Measurements from ENCODE around the gene CHRNB4. TPM values are rescaled to one million over a fixed set of nuclear protein-coding genes. Genes with fewer than 3 reads are reported as not detected.
"Not testable (repeated sequence)": the region's sequence is repeated elsewhere in the genome, so short reads cannot be mapped to it uniquely, and the experiment has no call there.

Gene CHRNB4
- total RNA-seq: not detected in 2 replicates

DNA sequence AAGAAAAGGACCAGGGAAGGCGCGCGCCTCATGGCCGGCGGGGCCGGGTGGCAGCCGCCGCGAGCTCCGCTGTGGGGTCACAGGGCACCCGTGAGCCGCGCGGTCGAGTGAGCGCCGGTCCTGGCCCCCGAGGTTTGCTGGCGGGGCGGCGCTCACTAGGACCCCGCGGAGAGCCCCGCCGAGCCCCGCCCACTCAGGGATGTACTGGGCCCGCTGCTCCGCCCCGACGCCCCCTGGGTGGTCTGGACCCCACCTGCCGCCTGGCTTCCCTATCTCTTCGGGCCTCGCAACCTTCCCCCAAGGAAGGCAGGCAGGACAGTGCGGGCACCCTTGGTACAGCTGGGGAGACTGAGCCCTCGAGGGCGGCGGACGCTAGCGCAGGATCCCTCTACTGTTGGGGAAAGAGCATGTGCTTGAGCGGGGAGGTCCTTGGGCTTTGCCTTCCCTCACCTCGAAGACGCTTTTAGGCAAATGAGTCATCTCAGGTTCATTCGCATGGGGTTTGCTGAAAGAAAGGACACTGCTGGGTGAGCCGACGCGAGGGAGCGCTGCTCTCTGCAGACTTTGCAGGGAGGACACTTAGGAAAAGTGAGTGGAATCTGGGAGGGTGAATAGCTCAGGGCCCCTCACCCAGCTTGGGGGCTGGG lies at the start of gene CHRNB4:
Gene CHRNB4 (minus strand): TSS at position 109 of the 647 bp plus-strand sequence. CDS start 77 bp downstream, at position 32.
- intact Hi-C loops (cut with micrococcal nuclease): no loop called here

DNA sequence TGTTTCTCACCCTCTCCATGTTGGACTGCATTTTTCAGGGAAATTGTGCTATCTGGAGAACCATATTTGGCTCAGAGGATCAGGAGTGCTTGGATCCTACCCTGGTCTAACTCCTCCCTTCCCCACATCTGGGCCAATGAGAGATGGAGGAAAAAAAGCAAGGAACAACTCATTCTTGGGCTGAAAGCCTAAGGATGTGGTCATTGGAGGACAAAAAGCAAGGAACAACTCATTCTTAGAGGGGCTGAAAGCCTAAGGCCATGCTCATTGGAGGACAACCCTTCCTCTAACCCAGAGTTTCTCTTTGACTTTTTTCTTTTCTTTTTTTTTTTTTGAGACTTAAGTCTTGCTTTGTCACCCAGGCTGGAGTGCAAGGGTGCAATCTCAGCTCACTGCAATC lies 48.6 kb upstream of the CHRNB4 start:
- intact Hi-C loops (cut with micrococcal nuclease): no loop called here

DNA sequence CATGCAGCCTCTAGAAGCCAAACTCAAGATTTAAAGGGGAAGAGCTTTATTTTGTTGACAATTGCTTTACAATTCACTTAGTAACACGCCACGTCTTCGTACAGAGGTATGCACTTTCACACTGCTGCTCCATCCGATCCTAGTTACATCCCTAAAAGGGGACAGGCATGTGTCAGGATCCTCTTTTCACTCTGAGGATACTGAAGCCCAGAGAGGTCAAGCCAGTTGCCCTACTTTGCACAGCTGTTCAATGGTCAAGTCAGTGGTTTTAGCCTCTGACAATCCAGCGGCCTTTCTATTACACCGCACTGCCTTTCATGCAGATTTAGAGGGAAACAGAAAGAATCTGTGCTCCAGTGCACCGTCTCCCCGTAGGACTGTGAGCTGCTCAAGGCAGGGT lies 44.9 kb upstream of the CHRNB4 start:
- intact Hi-C loops (cut with micrococcal nuclease): no loop called here

DNA sequence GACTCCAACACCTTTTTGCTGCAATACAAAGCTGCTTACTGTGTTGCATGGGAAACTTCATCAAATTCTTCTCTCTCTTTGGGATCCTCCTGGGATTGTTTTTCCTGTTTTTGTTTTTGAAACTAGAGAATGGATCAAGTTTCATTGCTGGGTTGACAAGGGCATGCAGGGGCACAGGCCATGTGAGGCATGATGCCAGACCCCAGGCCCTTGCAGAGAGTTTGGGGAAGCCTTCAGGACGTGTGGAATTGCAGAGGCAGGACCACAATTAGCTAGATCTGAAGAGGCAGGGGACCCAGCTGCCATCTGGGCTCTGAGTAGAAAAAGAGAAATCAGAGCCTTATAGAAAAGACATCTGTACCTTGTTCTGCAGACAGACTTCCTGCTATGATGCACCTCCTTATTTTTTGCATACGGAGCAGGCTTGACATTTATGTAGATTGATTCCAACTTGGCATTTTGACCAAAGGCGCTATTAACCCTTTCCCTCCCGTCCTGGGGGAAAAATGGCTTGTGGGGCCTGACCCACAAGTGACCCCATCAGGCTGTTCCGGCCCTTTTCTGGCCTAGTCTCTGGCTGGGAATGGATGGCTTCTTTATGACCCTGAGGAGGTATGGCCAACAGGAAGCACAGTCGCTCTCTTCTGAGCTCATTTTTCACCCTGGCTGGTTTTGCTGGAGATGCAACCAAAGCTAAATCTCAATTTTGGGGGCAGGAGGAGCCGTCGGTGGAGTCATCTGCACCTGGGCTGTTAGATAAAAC lies 44.3 kb upstream of the CHRNB4 start:
- intact Hi-C loops (cut with micrococcal nuclease): no loop called here

DNA sequence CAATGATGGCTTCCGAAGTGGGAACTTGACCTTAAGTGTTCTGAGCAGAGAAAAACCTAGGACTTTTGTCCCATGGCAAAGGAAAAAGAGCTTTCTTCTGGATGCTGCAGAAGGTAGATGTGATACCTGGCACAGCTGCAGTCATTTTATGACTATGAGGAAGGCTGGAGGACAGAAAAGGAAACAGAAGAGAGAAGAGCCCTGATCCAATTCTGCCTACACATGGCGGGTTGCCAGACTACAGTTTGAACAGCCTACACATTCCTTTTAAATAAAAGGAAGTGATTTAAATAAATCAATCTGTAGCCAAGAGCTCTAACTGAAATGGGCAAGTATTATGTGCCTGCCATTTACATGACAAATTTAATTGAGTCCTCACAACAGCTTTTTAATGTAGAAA lies 43.6 kb upstream of the CHRNB4 start:
- intact Hi-C loops (cut with micrococcal nuclease): no loop called here

GRCh38 chr15:78683599-78683998 lies 42.6 kb upstream of the CHRNB4 start:
- intact Hi-C loops (cut with micrococcal nuclease): not testable (repeated sequence)

- intact Hi-C loops (cut with micrococcal nuclease): no loop called here
Measured at GRCh38 chr15:78682693-78683410, 41.8 kb upstream of the CHRNB4 start.

GRCh38 chr15:78682004-78682651 lies 41.1 kb upstream of the CHRNB4 start:
- intact Hi-C loops (cut with micrococcal nuclease): no loop called here

- intact Hi-C loops (cut with micrococcal nuclease): no loop called here
Measured at GRCh38 chr15:78681281-78682003, 40.4 kb upstream of the CHRNB4 start.

DNA sequence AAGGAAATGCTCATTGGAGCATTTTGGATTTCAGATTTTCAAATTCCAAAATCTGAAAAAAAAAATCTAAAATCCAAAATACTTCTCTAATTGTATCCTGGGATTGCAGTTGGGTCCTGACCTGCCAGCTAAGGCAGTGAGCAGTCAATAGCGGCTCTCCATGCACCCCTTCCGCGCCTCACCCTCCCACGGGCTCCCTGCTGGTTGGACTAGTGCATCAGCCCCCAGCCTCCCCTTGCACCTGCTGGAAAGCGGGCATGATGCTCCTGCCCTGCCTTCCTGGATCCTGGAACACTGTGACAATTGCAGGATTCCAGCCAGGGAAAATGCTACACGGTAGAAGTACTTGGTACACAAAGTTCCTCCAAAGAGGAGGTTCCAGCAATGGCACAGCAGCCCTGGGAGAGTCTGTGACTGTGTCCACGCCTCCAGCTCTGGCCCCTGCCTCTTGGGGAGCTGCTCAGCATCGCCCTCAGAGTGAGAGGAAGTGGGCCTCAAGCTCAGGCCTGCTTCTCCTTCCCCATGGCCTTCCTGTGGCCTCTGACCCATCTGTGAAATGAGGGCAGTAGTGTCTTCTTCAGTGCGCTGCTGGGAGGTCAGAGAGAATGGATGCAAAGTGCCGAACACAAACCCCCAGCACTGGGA lies 39.5 kb upstream of the CHRNB4 start:
- intact Hi-C loops (cut with micrococcal nuclease): no loop called here

- intact Hi-C loops (cut with micrococcal nuclease): no loop called here
Measured at GRCh38 chr15:78679089-78679511, 38.1 kb upstream of the CHRNB4 start.

- intact Hi-C loops (cut with micrococcal nuclease): no loop called here
Measured at GRCh38 chr15:78676424-78677110, 35.6 kb upstream of the CHRNB4 start.

DNA sequence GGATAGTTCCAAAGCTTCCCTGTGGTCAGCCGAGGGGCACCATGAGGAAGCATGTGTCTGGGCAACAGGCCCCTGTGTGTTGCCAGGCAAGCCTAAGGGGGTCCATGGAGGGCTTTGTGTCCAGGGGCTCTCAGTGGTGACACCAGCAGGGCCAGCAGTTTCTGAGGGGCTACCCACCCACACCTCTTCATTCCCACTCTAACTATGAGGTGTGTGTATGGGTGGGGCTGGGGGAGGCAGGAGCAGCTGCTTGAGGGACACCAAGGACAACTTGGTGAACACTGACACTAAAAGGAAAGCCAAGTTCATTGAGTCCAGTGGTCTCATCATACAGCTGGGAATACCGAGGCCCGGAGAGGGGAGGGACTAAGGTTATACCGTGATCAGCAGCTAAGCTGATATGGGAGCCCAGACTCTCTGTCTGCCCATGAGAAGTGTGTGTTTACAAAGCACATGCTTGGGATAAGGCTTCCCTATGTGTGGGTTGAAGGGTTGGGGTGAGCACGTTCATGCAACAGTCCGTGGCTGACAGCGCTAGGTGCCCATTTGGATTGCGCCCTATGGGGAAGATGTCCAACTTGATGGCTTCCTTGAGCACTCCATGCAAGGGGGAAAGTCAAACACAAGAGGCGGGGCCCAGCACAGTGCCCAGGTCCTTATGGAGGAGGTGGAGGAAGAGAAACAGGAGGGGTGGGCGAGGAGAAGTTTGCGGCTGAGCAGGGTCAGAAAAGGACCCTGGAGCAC lies 34.8 kb upstream of the CHRNB4 start:
- intact Hi-C loops (cut with micrococcal nuclease): no loop called here

- intact Hi-C loops (cut with micrococcal nuclease): no loop called here
Measured at GRCh38 chr15:78675206-78675605, 34.2 kb upstream of the CHRNB4 start.

DNA sequence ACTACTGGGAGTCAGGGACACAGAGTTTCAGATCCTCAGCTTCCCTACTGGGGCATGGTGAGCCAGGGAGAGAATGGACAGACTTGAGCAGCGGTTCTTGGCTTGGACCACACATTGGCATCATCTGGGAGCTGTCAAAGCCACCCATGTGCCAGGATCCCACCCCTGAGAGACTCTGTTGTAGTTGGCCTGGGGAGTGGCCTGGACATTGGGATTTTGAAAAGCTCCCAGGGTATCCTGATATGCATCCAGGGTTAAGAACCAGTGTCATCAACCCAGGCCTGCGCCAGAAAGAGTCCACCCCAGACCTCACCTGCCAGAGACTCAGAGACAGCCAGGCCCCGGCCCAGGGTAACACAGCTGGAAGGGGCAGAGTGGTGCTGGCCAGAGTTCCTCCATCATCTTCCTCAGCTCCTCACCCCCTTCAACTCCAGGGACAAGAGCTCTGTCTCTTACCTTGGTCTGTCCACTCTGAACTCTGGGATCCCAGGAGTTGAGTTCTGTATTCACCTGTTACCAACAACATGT lies 33.0 kb upstream of the CHRNB4 start:
- intact Hi-C loops (cut with micrococcal nuclease): no loop called here

GRCh38 chr15:78673476-78673875 lies 32.5 kb upstream of the CHRNB4 start:
- intact Hi-C loops (cut with micrococcal nuclease): no loop called here

GRCh38 chr15:78672285-78673014 lies 31.4 kb upstream of the CHRNB4 start:
- intact Hi-C loops (cut with micrococcal nuclease): no loop called here

DNA sequence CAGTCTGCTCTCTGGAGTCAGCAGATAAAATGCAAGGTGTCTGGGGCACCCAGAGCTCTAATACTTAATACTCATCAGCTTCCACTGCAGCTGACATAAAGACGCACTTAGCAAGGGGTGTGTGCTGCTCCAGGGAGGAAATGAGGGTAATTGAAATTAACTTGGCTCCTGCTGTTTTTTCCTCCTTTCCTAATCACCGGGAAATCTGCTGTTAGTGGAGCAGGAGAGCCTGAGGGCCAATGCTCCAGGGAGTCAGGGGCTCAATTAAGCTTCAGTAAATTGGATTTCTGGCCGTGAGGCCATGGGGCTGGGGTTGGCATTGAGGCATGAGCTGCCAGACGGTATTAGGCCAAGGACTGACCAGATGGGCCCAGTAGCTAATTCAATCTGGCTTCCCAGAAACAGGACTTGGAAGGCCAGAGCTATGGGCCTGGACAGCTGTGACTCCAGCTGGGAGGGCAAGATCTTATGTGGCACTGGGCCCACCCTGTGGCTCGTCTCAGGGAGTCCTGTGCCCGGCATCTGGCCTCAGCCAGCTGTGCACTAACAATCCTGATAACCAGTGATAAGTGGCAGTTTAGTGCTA lies 30.7 kb upstream of the CHRNB4 start:
- intact Hi-C loops (cut with micrococcal nuclease): no loop called here
